ENCODE measurements around the gene CLIC1. TPM values are rescaled to one million over a fixed set of nuclear protein-coding genes. Genes with fewer than 3 reads are reported as not detected.

Gene CLIC1
- total RNA-seq, 4 donors from 2014 or later: 191 to 427 (median 276) TPM

GRCh38 chr6:31690231-31691077 lies 45.9 kb downstream of the CLIC1 start:
- H3K27ac ChIP-seq: no peak overlapping the region
- 36 to 48% methylated on average over 5 of the region's 10 CpGs for WGBS, 2 donors (ENCODE audit: low coverage in 1 of 2)
- no peaks in the 10 kb centered on the region for H3K4me1 ChIP-seq
- no peaks in the 10 kb centered on the region for H3K9me3 ChIP-seq
- H3K36me3 ChIP-seq: peaks cover 0 to 100% of the 10 kb centered on the region in 2 donors
- no peak for TF ChIP-seq EP300 (IDR thresholded peaks at IDR 0.05)
- no peak for TF ChIP-seq CTCF (IDR thresholded peaks at IDR 0.05)
- TF ChIP-seq POLR2A (IDR thresholded peaks at IDR 0.05): no peak
- TF ChIP-seq POLR2AphosphoS5 (IDR thresholded peaks at IDR 0.05): no peak
- no peak for ATAC-seq
- no peaks in the 10 kb centered on the region for H3K27me3 ChIP-seq
- H3K4me3 ChIP-seq: no peak overlapping the region

- H3K27ac ChIP-seq: no peak overlapping the region
- H3K4me1 ChIP-seq: no peaks in the 10 kb centered on the region
- H3K9me3 ChIP-seq: no peaks in the 10 kb centered on the region
- H3K4me3 ChIP-seq: no peak overlapping the region
- no peak for ATAC-seq
- no peaks in the 10 kb centered on the region for H3K27me3 ChIP-seq
- H3K36me3 ChIP-seq: peaks cover 0 to 92% of the 10 kb centered on the region in 2 donors
- TF ChIP-seq POLR2A (IDR thresholded peaks at IDR 0.05): no peak
- WGBS, 2 donors (ENCODE audit: low coverage in 1 of 2): 65 to 77% methylated on average over 3 to 9 of the region's 11 CpGs
These were observed 46.9 kb downstream of the CLIC1 start for GRCh38 chr6:31689249-31690110.

GRCh38 chr6:31687860-31688693 lies 48.3 kb downstream of the CLIC1 start:
- 0 to 86% methylated on average over 1 to 8 of the region's 14 CpGs for WGBS, 2 donors (ENCODE audit: low coverage in 1 of 2)
- no peaks in the 10 kb centered on the region for H3K9me3 ChIP-seq
- H3K36me3 ChIP-seq: peaks cover 0 to 78% of the 10 kb centered on the region in 2 donors
- H3K27ac ChIP-seq: no peak overlapping the region
- TF ChIP-seq CTCF (IDR thresholded peaks at IDR 0.05) (no peak), POLR2AphosphoS5 (IDR thresholded peaks at IDR 0.05) (no peak), EP300 (IDR thresholded peaks at IDR 0.05) (no peak), POLR2A (IDR thresholded peaks at IDR 0.05) (no peak)
- peaks cover 0 to 9% (median 0%) of the 10 kb centered on the region in 3 donors for H3K4me1 ChIP-seq
- no peaks in the 10 kb centered on the region for H3K27me3 ChIP-seq
- no peak overlapping the region for H3K4me3 ChIP-seq
- no peak for ATAC-seq

GRCh38 chr6:31687321-31687720 lies 49.0 kb downstream of the CLIC1 start:
- H3K27ac ChIP-seq: no peak overlapping the region
- peaks cover 0 to 70% of the 10 kb centered on the region in 2 donors for H3K36me3 ChIP-seq
- WGBS, 2 donors (ENCODE audit: low coverage in 1 of 2): 83 to 87% methylated on average over 4 to 8 of the region's 8 CpGs
- H3K27me3 ChIP-seq: no peaks in the 10 kb centered on the region
- no peak overlapping the region for H3K4me3 ChIP-seq
- H3K4me1 ChIP-seq: peaks cover 0 to 13% (median 0%) of the 10 kb centered on the region in 3 donors
- H3K9me3 ChIP-seq: no peaks in the 10 kb centered on the region
- TF ChIP-seq POLR2AphosphoS5 (IDR thresholded peaks at IDR 0.05) (no peak), CTCF (IDR thresholded peaks at IDR 0.05) (no peak), EP300 (IDR thresholded peaks at IDR 0.05) (no peak), POLR2A (IDR thresholded peaks at IDR 0.05) (no peak)
- ATAC-seq: no peak

GRCh38 chr6:31686483-31686882 lies 49.8 kb downstream of the CLIC1 start:
- no peak overlapping the region for H3K4me3 ChIP-seq
- H3K27ac ChIP-seq: no peak overlapping the region
- no peak for ATAC-seq
- peaks cover 0 to 19% (median 0%) of the 10 kb centered on the region in 3 donors for H3K4me1 ChIP-seq
- TF ChIP-seq CTCF (IDR thresholded peaks at IDR 0.05) (no peak), POLR2A (IDR thresholded peaks at IDR 0.05) (no peak)
- 69 to 84% methylated on average over 4 to 5 of the region's 5 CpGs for WGBS, 2 donors (ENCODE audit: low coverage in 1 of 2)
- no peaks in the 10 kb centered on the region for H3K27me3 ChIP-seq
- peaks cover 0 to 62% of the 10 kb centered on the region in 2 donors for H3K36me3 ChIP-seq
- no peaks in the 10 kb centered on the region for H3K9me3 ChIP-seq

All from gastroesophageal sphincter (tissue), 4 donors.